ENCODE data around the gene HAGHL. TPM values are rescaled to one million over a fixed set of nuclear protein-coding genes. Genes with fewer than 3 reads are reported as not detected.
A peak's percentile ranks its signal among the peaks of the same experiment; 100 is the strongest.

Gene HAGHL
- total RNA-seq, 1 donor: 10.6 TPM

- TF ChIP-seq CTCF (IDR thresholded peaks at IDR 0.05; ENCODE audit: insufficient read depth, low read length): no peak
- peak within 1 kb of the TSS; percentile 28 for H3K4me3 ChIP-seq (ENCODE audit: low read depth, low read length)
- DNase-seq (ENCODE audit: low read depth): no peak
These were observed 21.3 kb upstream of the HAGHL start, which contains the start of gene FBXL16 for GRCh38 chr16:705431-706188. TSS of gene FBXL16 (minus strand) at chr16:705801. CDS start at chr16:697405, 8,396 bp downstream.

- H3K4me3 ChIP-seq (ENCODE audit: low read depth, low read length): no peak overlapping the region
- no peak for TF ChIP-seq CTCF (IDR thresholded peaks at IDR 0.05; ENCODE audit: insufficient read depth, low read length)
- no peak for DNase-seq (ENCODE audit: low read depth)
These were observed 20.5 kb upstream of the HAGHL start for GRCh38 chr16:706189-707061.

- no peak for TF ChIP-seq CTCF (IDR thresholded peaks at IDR 0.05; ENCODE audit: insufficient read depth, low read length)
- no peak for DNase-seq (ENCODE audit: low read depth)
- no peak overlapping the region for H3K4me3 ChIP-seq (ENCODE audit: low read depth, low read length)
These were observed 19.8 kb upstream of the HAGHL start for GRCh38 chr16:707062-707538.

GRCh38 chr16:708019-708418 is 18.9 kb upstream of the HAGHL start:
- no peak overlapping the region for H3K4me3 ChIP-seq (ENCODE audit: low read depth, low read length)
- DNase-seq (ENCODE audit: low read depth): no peak
- TF ChIP-seq CTCF (IDR thresholded peaks at IDR 0.05; ENCODE audit: insufficient read depth, low read length): no peak

- no peak for TF ChIP-seq CTCF (IDR thresholded peaks at IDR 0.05; ENCODE audit: insufficient read depth, low read length)
- no peak for DNase-seq (ENCODE audit: low read depth)
- H3K4me3 ChIP-seq (ENCODE audit: low read depth, low read length): no peak overlapping the region
These were observed 17.9 kb upstream of the HAGHL start for GRCh38 chr16:708959-709358.

- TF ChIP-seq CTCF (IDR thresholded peaks at IDR 0.05; ENCODE audit: insufficient read depth, low read length): peak; percentile 8
- H3K4me3 ChIP-seq (ENCODE audit: low read depth, low read length): no peak overlapping the region
- peak; percentile 82 for DNase-seq (ENCODE audit: low read depth)
These were observed 17.1 kb upstream of the HAGHL start for GRCh38 chr16:709566-710499.

All from fibroblast of the aortic adventitia (primary cell).